A673 (cell line): ENCODE measurements around the gene CCDC191. TPM values are rescaled to one million over a fixed set of nuclear protein-coding genes. Genes with fewer than 3 reads are reported as not detected.

Source experiments
- BruUV-seq: library from RNA; stranded (reverse); fragments of 400-500 nt; replicated peaks from 2 replicates; lab custom pipeline; 2021; lab: Mats Ljungman, UMichigan
- CTCF ChIA-PET: fragments of 300-600 bp; sonication (Branson Sonifier 250); formaldehyde crosslinking; loops from one replicate; lab custom pipeline; 2022; ENCODE audit warnings: antibody characterized with exemption; lab: Charles Lee
- POLR2A ChIA-PET: fragments of 300-600 bp; sonication (Branson Sonifier 250); formaldehyde crosslinking; loops from one replicate; lab custom pipeline; 2022; ENCODE audit warnings: antibody characterized with exemption; ENCODE audit not compliant: low non-redundant PET; lab: Charles Lee
- DNase-seq: peaks from one replicate; pipeline ENCODE4 v3.0.0-alpha.2; 2015; ENCODE audit warnings: low spot score
- H3K27ac ChIP-seq: fragments of 200-600 bp; sonication (generic); 2 replicates; pipeline ENCODE4 v1.5.1; 2016; ENCODE audit warnings: mixed run types, low read depth, mild to moderate bottlenecking, mixed read lengths, antibody characterized with exemption, low read length; ENCODE audit not compliant: poor library complexity, severe bottlenecking
- H3K27me3 ChIP-seq: fragments of 200-600 bp; sonication (generic); replicated peaks from 2 replicates; pipeline ENCODE4 v1.6.1; 2017; ENCODE audit warnings: mixed run types, low read depth, mild to moderate bottlenecking, mixed read lengths, antibody characterized with exemption, low read length; ENCODE audit not compliant: insufficient read depth, poor library complexity
- H3K36me3 ChIP-seq: fragments of 200-600 bp; sonication (generic); 2 replicates; pipeline ENCODE4 v1.6.1; 2016; ENCODE audit warnings: mixed run types, mild to moderate bottlenecking, mixed read lengths, antibody characterized with exemption, low read length; ENCODE audit not compliant: insufficient read depth, poor library complexity, severe bottlenecking
- H3K4me1 ChIP-seq: fragments of 200-600 bp; sonication (generic); 2 replicates; pipeline ENCODE4 v1.6.1; 2017; ENCODE audit warnings: mixed run types, mild to moderate bottlenecking, mixed read lengths, antibody characterized with exemption, low read length; ENCODE audit not compliant: insufficient read depth, poor library complexity, severe bottlenecking
- H3K4me3 ChIP-seq: fragments of 200-600 bp; sonication (generic); 2 replicates; pipeline ENCODE4 v1.5.1; 2016; ENCODE audit warnings: low read depth, mixed run types, mild to moderate bottlenecking, mixed read lengths, low read length; ENCODE audit not compliant: poor library complexity, severe bottlenecking
- H3K9me3 ChIP-seq: fragments of 200-600 bp; sonication (generic); 2 replicates; pipeline ENCODE4 v1.6.1; 2016; ENCODE audit warnings: mixed run types, low read depth, mild to moderate bottlenecking, mixed read lengths, antibody characterized with exemption, low read length; ENCODE audit not compliant: poor library complexity, severe bottlenecking
- CTCF ChIP-seq: fragments of 300-800, 200-600 bp; sonication (generic); conservative IDR thresholded peaks from 2 replicates; pipeline ENCODE4 v1.5.1; 2017; ENCODE audit warnings: low read depth, mild to moderate bottlenecking, antibody characterized with exemption, low read length, moderate library complexity, mixed read lengths
- EZH2 ChIP-seq: fragments of 200-600 bp; sonication (generic); IDR thresholded peaks from 2 replicates; pipeline ENCODE4 v1.6.1; 2017; ENCODE audit warnings: borderline replicate concordance, low read depth, mild to moderate bottlenecking, mixed read lengths, antibody characterized with exemption, low read length; ENCODE audit not compliant: poor library complexity, severe bottlenecking
- intact Hi-C: fragments of 100-400 bp; cut with micrococcal nuclease; formaldehyde crosslinking; loops from one replicate; pipeline ENCODE4 v1.10.0; 2022; ENCODE audit not compliant: unreplicated experiment
- total RNA-seq: library from RNA; stranded (reverse); gene quantifications from 2 replicates; pipeline ENCODE4 v1.2.3, GENCODE V29; 2021

Gene CCDC191
- total RNA-seq, 1 experiment from 2014 or later: 1.1 TPM

DNA sequence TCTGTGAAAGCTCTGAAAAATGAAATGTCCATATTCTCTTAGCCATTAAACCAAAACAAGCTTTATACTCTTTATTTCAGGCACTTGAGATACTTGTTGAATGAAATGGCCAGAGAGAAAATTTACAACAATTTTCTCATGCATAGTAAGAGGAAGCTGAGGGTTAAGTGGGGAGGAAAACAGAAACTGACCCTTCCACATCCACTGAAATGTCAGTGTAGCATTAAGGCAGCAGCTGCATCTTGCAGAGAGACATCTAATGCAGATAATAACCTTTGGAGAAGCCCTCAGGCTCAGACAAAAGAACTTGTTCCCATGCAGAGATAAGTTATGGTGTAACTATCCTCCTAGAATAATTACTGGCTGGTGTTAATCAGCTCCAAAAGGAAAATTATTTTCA lies 74.5 kb downstream of the CCDC191 start:
- Histone ChIP-seq H3K27me3 (no peaks in the 10 kb centered on the region), H3K27ac (no peak overlapping the region), H3K4me3 (no peak overlapping the region), H3K36me3 (no peaks in the 10 kb centered on the region), H3K4me1 (no peaks in the 10 kb centered on the region), H3K9me3 (no peaks in the 10 kb centered on the region)
- DNase-seq: no peak
- ChIA-PET CTCF (no interaction called here), POLR2A (no interaction called here)
- intact Hi-C loops: no loop called here
- BruUV-seq: no TSS peak
- TF ChIP-seq EZH2: no peak
- no peak for TF ChIP-seq CTCF

- intact Hi-C loops: no loop called here
- ChIA-PET CTCF (no interaction called here), POLR2A (no interaction called here)
- BruUV-seq: no TSS peak
- TF ChIP-seq EZH2: no peak
- no peak for TF ChIP-seq CTCF
- no peak for DNase-seq
- H3K27me3 ChIP-seq: no peaks in the 10 kb centered on the region
- no peak overlapping the region for H3K4me3 ChIP-seq
- H3K9me3 ChIP-seq: no peaks in the 10 kb centered on the region
- H3K36me3 ChIP-seq: no peaks in the 10 kb centered on the region
- no peaks in the 10 kb centered on the region for H3K4me1 ChIP-seq
- no peak overlapping the region for H3K27ac ChIP-seq
These were observed 76.4 kb downstream of the CCDC191 start for GRCh38 chr3:113979916-113980315.

DNA sequence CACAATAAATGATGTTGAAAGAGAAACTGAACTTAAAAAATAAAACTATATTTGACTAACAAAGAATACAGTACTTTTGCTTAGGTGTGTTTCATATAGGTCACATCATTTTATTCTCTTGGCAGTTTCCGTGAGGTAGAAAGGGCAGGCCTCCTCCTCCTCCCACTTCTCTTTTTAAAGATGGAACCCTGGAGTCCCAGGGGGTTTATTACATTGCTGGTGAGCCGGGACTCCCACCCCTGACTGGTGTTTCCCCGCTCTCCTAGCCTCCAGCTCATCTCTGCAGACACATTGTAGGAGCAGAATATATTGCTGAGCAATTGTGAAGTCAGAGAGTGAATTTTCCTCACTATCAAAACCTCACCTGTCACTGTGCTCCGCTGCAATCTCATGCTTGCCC lies 78.5 kb downstream of the CCDC191 start:
- H3K9me3 ChIP-seq: no peaks in the 10 kb centered on the region
- DNase-seq: no peak
- POLR2A ChIA-PET: no interaction called here
- H3K27ac ChIP-seq: no peak overlapping the region
- no peak overlapping the region for H3K4me3 ChIP-seq
- H3K36me3 ChIP-seq: no peaks in the 10 kb centered on the region
- H3K4me1 ChIP-seq: no peaks in the 10 kb centered on the region
- no TSS peak for BruUV-seq
- CTCF ChIA-PET: no interaction called here
- TF ChIP-seq EZH2 (no peak), CTCF (no peak)
- H3K27me3 ChIP-seq: no peaks in the 10 kb centered on the region
- intact Hi-C loops: no loop called here
